Neural cell (in vitro differentiated cells): Measurements from ENCODE around the gene UCP3. TPM values are rescaled to one million over a fixed set of nuclear protein-coding genes. Genes with fewer than 3 reads are reported as not detected.

Experiments used
- H2AFZ ChIP-seq: fragments of 200-600, 300-800 bp; sonication (generic), shearing (Covaris generic); 2 replicates; pipeline ENCODE4 v1.6.0; 2014; ENCODE audit warnings: low read depth, mild to moderate bottlenecking, antibody characterized with exemption, low read length, moderate library complexity
- H3F3A ChIP-seq: fragments of 200-600 bp; shearing (Covaris generic); 2 replicates; pipeline ENCODE4 v1.6.1; 2016; ENCODE audit warnings: mild to moderate bottlenecking, moderate library complexity, mixed read lengths, antibody characterized with exemption, low read length; ENCODE audit not compliant: insufficient read depth, poor library complexity, severe bottlenecking
- H3K27ac ChIP-seq: fragments of 200-600, 300-800 bp; sonication (generic), shearing (Covaris generic); 2 replicates; pipeline ENCODE4 v1.5.1; 2014; ENCODE audit warnings: mild to moderate bottlenecking, low read length, moderate library complexity
- H3K27me3 ChIP-seq: fragments of 300-800, 200-600 bp; sonication (generic), shearing (Covaris generic); 2 replicates; pipeline ENCODE4 v1.6.0; 2014; ENCODE audit warnings: mild to moderate bottlenecking, low read depth, low read length, moderate library complexity; ENCODE audit not compliant: insufficient read depth
- H3K36me3 ChIP-seq: fragments of 300-800, 200-600 bp; sonication (generic), shearing (Covaris generic); 2 replicates; pipeline ENCODE4 v1.5.1; 2014; ENCODE audit warnings: mild to moderate bottlenecking, antibody characterized with exemption, low read length, moderate library complexity; ENCODE audit not compliant: insufficient read depth
- H3K4me2 ChIP-seq: fragments of 300-800, 200-600 bp; sonication (generic), shearing (Covaris generic); 2 replicates; pipeline ENCODE4 v1.6.0; 2014; ENCODE audit warnings: mild to moderate bottlenecking, low read length
- H3K4me3 ChIP-seq: fragments of 300-800, 200-600 bp; sonication (generic), shearing (Covaris generic); 2 replicates; pipeline ENCODE4 v1.5.1; 2014; ENCODE audit warnings: mild to moderate bottlenecking, low read length, moderate library complexity
- H3K79me2 ChIP-seq: fragments of 200-600 bp; shearing (Covaris generic); replicated peaks from 2 replicates; pipeline ENCODE4 v1.6.0; 2014; ENCODE audit warnings: mild to moderate bottlenecking, low read length, moderate library complexity; ENCODE audit not compliant: insufficient read depth
- H3K9ac ChIP-seq: fragments of 300-800, 200-600 bp; sonication (generic), shearing (Covaris generic); 2 replicates; pipeline ENCODE4 v1.6.1; 2016; ENCODE audit warnings: mild to moderate bottlenecking, low read length, mixed read lengths
- H3K9me2 ChIP-seq: fragments of 200-600 bp; shearing (Covaris generic); 2 replicates; pipeline ENCODE4 v1.6.1; 2016; ENCODE audit warnings: mild to moderate bottlenecking, low read length, mixed read lengths; ENCODE audit not compliant: insufficient read depth
- H3K9me3 ChIP-seq: fragments of 200-600, 300-800 bp; sonication (generic), shearing (Covaris generic); 2 replicates; pipeline ENCODE4 v1.6.1; 2016; ENCODE audit warnings: mild to moderate bottlenecking, mixed run types, low read length, moderate library complexity, mixed read lengths
- H4K20me1 ChIP-seq: fragments of 200-600 bp; shearing (Covaris generic); 2 replicates; pipeline ENCODE4 v1.6.1; 2016; ENCODE audit warnings: mild to moderate bottlenecking, mixed run types; ENCODE audit not compliant: insufficient read depth
- CTCF ChIP-seq: fragments of 450-650 bp; IDR thresholded peaks from 2 replicates; pipeline ENCODE4 v1.5.1; 2014; ENCODE audit warnings: antibody characterized with exemption, mild to moderate bottlenecking, moderate library complexity; ENCODE audit not compliant: poor library complexity, severe bottlenecking
- EP300 ChIP-seq: fragments of 450-650 bp; conservative IDR thresholded peaks from 2 replicates; pipeline ENCODE4 v1.6.1; 2014; ENCODE audit warnings: antibody characterized with exemption, mild to moderate bottlenecking, moderate library complexity; ENCODE audit not compliant: poor library complexity, severe bottlenecking
- EZH2 ChIP-seq: fragments of 200-600, 300-800 bp; shearing (Covaris generic), sonication (generic); IDR thresholded peaks from 2 replicates; pipeline ENCODE4 v1.6.1; 2014; ENCODE audit warnings: antibody characterized with exemption, low read length, borderline replicate concordance, mild to moderate bottlenecking; ENCODE audit not compliant: insufficient read depth, poor library complexity, severe bottlenecking
- MXI1 ChIP-seq: fragments of 450-650 bp; conservative IDR thresholded peaks from 2 replicates; pipeline ENCODE4 v1.6.1; 2014; ENCODE audit warnings: antibody characterized with exemption, mild to moderate bottlenecking; ENCODE audit not compliant: poor library complexity, severe bottlenecking
- POLR2AphosphoS5 ChIP-seq: IDR thresholded peaks from 2 replicates; pipeline ENCODE4 v1.6.1; 2012
- RAD21 ChIP-seq: fragments of 450-650 bp; conservative IDR thresholded peaks from 2 replicates; pipeline ENCODE4 v1.6.1; 2014; ENCODE audit warnings: antibody characterized with exemption, mild to moderate bottlenecking, moderate library complexity
- REST ChIP-seq: IDR thresholded peaks from 2 replicates; pipeline ENCODE4 v1.6.1; 2012; ENCODE audit warnings: borderline replicate concordance
- SMC3 ChIP-seq: fragments of 450-650 bp; conservative IDR thresholded peaks from 2 replicates; pipeline ENCODE4 v1.6.1; 2014; ENCODE audit warnings: antibody characterized with exemption, mild to moderate bottlenecking, moderate library complexity; ENCODE audit not compliant: poor library complexity
- TAF1 ChIP-seq: IDR thresholded peaks from 2 replicates; pipeline ENCODE4 v1.6.1; 2012; ENCODE audit warnings: low read depth
- polyA plus RNA-seq: library from polyadenylated mRNA; depleted of rRNA; stranded (reverse); fragments of >200 nt; gene quantifications from 2 replicates; pipeline ENCODE4 v1.2.3, GENCODE V29; 2014

Gene UCP3
- polyA plus RNA-seq, 1 donor from 2014 or later: 7.8 TPM

DNA sequence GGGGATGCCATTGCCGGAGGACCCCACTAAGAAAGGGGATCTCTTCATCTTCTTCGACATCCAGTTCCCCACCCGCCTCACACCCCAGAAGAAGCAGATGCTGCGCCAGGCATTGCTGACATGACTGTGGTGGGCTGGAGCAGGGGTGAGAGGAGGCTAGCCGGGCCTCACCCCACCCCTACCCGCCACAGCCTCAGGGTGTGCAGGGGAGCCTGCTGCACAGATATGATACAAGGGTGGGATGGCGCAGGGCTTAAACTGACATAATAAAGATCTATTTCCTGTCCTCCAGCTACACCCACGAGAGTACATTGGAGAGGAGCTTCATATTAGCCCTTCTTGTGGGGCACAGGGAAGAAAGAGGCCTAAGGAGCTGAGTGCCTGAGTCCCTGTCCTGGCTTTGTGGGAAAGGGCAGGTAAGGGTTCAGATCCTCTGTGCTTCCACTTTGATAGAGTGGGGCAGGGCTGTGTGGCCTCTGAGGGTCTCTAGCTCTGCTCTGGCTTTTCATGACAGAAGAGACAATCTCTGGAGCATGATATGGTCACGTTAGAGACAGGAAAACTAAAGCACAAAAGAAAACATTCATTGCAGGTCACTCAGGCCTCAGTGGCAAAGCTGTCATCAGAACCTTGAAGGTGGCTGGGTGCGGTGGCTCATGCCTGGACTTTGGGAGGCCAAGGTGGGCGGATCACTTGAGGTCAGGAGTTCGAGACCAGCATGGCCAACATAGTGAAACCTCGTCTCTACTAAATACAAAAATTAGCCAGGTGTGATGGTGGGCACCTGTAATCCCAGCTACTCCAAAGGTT is 38.7 kb downstream of the UCP3 start:
- Histone ChIP-seq H3K4me2 (no peak overlapping the region), H2AFZ (no peak overlapping the region), H3K36me3 (no peaks in the 10 kb centered on the region), H3K27ac (no peak overlapping the region), H4K20me1 (no peaks in the 10 kb centered on the region), H3K27me3 (no peaks in the 10 kb centered on the region), H3K9ac (no peak overlapping the region), H3K4me3 (no peak overlapping the region), H3K9me2 (no peaks in the 10 kb centered on the region), H3K9me3 (no peaks in the 10 kb centered on the region), H3K79me2 (no peaks in the 10 kb centered on the region), H3F3A (no peaks in the 10 kb centered on the region)
- TF ChIP-seq TAF1 (no peak), RAD21 (no peak), EZH2 (no peak), REST (no peak), CTCF (no peak), EP300 (no peak), POLR2AphosphoS5 (no peak), MXI1 (no peak), SMC3 (no peak)

DNA sequence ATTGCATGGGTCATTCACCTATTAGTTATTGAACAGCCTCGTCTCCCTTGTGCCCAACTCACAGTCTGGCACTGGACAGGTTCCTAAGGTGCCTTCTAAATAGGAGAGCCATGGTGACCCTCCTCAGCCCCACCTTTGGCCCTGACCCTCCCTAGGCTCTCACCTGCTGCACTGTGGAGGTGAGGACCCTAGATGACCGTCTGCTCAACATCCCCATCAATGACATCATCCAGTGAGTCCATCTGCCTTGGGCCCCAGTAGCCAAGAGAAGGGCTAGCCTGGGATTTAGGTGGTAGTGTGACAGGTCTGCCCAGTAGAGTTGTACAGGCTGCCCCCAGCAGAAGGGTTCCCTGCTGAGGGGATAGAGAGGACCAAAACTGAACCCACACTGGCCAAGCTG is 39.8 kb downstream of the UCP3 start:
- no peaks in the 10 kb centered on the region for H3K9me3 ChIP-seq

More for the DNA sequence above, 39.8 kb downstream of the UCP3 start:
- H3K9me2 ChIP-seq: no peaks in the 10 kb centered on the region
- H3K27ac ChIP-seq: no peak overlapping the region
- no peaks in the 10 kb centered on the region for H3K79me2 ChIP-seq
- H3K4me2 ChIP-seq: no peak overlapping the region
- H3K9ac ChIP-seq: no peak overlapping the region
- H3F3A ChIP-seq: no peaks in the 10 kb centered on the region
- no peaks in the 10 kb centered on the region for H4K20me1 ChIP-seq
- TF ChIP-seq POLR2AphosphoS5 (no peak), TAF1 (no peak), REST (no peak), RAD21 (no peak)
- H3K27me3 ChIP-seq: no peaks in the 10 kb centered on the region
- no peaks in the 10 kb centered on the region for H3K36me3 ChIP-seq
- H2AFZ ChIP-seq: no peak overlapping the region
- no peak overlapping the region for H3K4me3 ChIP-seq
